GM18505 (cell line): ENCODE measurements around the gene SLC2A9.
"Not testable (repeated sequence)": the region's sequence is repeated elsewhere in the genome, so short reads cannot be mapped to it uniquely, and the experiment has no call there.

ENCODE experiments used
- ATAC-seq: cut with Tn5 transposase; IDR thresholded peaks from one replicate; pipeline ENCODE4 v1.9.1; 2021; ENCODE audit not compliant: unreplicated experiment
- POLR2A ChIP-seq: IDR thresholded peaks from 4 replicates; pipeline ENCODE4 v1.6.1; 2011; ENCODE audit warnings: borderline replicate concordance; ENCODE audit not compliant: insufficient read depth, insufficient read length; ENCODE audit errors: extremely low read depth

SLC2A9 gene

DNA sequence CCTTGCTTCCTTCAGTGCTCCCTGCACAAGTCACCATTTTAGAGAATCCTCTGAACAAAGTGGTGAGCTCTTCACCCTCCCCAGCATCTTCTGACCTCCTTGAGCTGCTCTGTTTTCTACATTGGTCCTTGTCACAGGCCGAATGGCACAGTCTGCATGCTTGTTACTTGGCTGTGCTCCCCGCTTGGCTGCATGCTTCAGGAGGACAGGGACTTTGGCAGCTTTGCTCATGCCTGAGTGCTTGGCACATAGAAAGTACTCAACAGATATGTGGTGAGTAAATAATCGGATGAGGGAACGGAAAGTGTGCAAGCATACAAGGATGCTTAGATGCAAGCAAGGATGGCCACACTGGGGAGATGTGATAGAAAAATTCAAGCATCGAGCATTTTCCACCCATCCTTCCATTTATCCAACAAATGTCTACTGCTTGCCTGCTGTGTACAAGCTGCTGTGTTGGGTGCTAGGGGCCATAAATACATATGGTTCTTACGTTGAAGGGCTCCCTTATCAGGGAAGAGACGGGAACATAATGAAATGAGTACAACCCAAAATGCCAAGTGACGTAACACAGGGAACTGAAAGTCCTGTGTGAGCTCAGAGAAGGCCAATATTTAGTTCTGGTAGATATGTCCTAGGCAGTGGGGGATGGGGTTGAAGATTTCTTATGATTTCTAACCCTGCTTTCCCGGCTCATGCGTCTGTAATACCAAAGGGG, 31.2 kb downstream of the SLC2A9 start:
- ATAC-seq = no peak
- no peak for TF ChIP-seq POLR2A

DNA sequence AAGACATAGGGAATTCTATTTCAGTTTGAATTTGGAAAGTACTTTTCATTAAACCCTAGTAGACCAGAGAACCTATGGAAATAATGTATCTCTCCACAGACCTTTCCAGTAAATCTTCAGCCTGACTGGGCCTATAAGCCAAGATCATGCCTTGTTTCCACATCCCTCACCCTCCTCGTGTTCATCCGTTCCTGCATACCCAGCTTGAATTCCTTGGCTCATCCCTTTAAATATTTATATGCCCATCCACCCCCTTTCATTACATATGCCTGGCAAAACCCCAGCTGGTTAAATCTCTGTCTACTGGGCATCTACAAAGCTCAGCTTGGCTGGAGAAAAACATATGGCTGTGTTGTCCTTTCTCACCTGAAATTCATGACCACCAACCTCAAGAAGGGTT, 32.4 kb downstream of the SLC2A9 start:
- TF ChIP-seq POLR2A = no peak
- no peak for ATAC-seq

GRCh38 chr4:9988363-9988749, 32.9 kb downstream of the SLC2A9 start:
- ATAC-seq = no peak
- TF ChIP-seq POLR2A = no peak

GRCh38 chr4:9987749-9988362, 33.4 kb downstream of the SLC2A9 start:
- peak; percentile 21 for TF ChIP-seq POLR2A

DNA sequence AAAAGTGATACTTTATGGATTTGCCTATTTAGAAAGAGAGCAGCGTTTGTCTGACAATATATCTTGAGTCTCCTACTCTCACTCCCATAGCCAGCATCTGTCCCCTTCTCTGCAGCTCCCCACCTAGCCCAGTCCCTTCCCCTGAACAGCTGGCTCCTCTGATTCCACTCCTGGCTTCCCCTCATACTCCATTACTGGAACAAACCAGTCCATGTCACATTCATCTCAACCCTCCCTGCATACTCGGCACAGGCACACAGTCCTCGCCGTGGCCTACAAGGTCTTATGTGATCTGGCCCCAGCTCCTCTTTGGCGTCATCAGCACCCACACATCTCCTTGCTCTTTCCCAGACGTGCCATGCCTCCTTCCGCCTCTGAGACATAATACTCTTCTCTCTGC, 36.7 kb downstream of the SLC2A9 start:
- TF ChIP-seq POLR2A = no peak
- ATAC-seq = no peak

More at GRCh38 chr4:9987749-9988362, 33.4 kb downstream of the SLC2A9 start:
- ATAC-seq = peak; percentile 69

DNA sequence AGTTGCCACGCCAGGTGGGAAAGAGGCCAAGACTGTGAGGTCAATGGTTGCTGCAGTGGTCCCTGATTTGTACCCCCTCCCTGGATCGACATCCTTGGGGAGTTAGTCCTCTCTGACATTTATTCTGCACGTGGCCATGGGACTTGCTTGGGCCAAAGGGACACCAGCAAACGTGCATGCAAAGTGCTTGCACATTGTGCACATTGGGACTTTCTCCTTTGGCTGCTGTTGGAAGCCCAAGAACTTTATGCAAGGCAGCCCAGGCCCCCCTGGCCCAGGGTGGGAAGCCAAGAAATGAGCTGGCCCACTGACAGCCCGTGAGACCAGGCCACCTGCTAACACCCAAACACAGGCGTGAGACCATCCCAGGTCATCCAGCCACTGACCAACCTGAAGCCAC, 38.1 kb downstream of the SLC2A9 start:
- ATAC-seq = no peak
- TF ChIP-seq POLR2A = no peak

DNA sequence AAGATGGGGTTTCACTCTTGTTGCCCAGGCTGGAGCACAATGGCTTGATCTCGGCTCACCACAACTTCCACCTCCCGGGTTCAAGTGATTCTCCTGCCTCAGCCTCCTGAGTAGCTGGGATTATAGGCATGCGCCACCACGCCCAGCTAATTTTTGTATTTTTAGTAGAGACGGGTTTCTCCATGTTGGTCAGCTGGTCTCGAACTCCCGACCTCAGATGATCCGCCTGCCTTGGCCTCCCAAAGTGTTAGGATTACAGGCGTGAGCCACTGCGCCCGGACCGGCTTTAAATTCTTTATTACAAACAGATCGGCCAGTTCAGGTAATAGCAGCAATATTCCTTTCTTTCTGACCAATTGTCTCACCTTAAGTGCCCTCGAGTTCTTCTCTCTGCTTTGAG, 39.4 kb downstream of the SLC2A9 start:
- not testable (repeated sequence) for ATAC-seq

GRCh38 chr4:9980898-9981297, 40.4 kb downstream of the SLC2A9 start:
- no peak for ATAC-seq
- TF ChIP-seq POLR2A = no peak

- ATAC-seq = no peak
- no peak for TF ChIP-seq POLR2A
These were observed 42.1 kb downstream of the SLC2A9 start for GRCh38 chr4:9979101-9979701.

DNA sequence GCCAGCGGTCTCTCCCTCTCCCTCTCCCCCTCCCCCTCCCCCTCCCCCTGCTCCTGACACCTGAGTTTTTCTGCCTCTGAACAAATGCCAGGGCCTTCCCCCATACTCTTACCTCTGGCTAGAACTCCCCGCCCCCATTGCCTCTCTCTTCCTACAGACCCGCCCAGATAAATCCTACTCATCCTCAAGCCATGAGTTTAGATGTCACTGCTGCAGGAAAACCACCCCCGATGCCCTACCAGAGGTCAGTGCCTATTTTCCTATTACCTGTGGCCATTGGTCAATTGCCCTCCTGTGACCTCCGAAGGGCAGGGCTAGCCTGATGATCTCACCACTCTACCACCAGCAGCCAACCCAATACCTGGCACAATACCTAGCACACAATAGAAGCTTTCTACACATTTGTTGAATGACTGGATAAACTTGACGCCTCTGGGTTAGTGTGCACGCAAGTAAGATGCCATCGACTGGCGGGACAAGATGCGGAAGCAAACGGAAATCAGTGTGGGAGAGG, 43.7 kb downstream of the SLC2A9 start:
- TF ChIP-seq POLR2A = no peak
- ATAC-seq = no peak

GRCh38 chr4:9976781-9977180, 44.5 kb downstream of the SLC2A9 start:
- TF ChIP-seq POLR2A = no peak
- no peak for ATAC-seq

- ATAC-seq = no peak
- no peak for TF ChIP-seq POLR2A
These were observed 45.0 kb downstream of the SLC2A9 start for GRCh38 chr4:9976293-9976692.

GRCh38 chr4:9971711-9972110, 49.6 kb downstream of the SLC2A9 start:
- ATAC-seq = no peak
- TF ChIP-seq POLR2A = no peak
